ENCODE measurements around the gene PLCB3. TPM values are rescaled to one million over a fixed set of nuclear protein-coding genes. Genes with fewer than 3 reads are reported as not detected.

Gene PLCB3
- total RNA-seq, 1 donor from 2014 or later: 8.1 TPM

- ChIA-PET POLR2A (interaction anchor here (0.6 to 9.3 kb wide), 13 partner anchors 9 to 176 kb away, joined by 3 to 191 read pairs (median 27); partner anchors contain the start of genes BAD, CATSPERZ, DNAJC4 and ESRRA), CTCF (interaction anchor here (1.0 to 6.1 kb wide), 8 partner anchors 17 to 95 kb away, joined by 3 to 147 read pairs (median 9); partner anchors contain the start of genes CATSPERZ, ESRRA, NUDT22 and PPP1R14B)
- Mint-ChIP-seq H3K27ac (peak overlapping the region; percentile 92), H3K4me1 (peaks cover 60% of the 10 kb centered on the region), H3K27me3 (no peaks in the 10 kb centered on the region), H3K9me3 (no peaks in the 10 kb centered on the region), H3K36me3 (ENCODE audit: low read depth) (peaks cover 56% of the 10 kb centered on the region), H3K4me3 (peak overlapping the region; percentile 90)
- DNase-seq: no peak
- ATAC-seq (ENCODE audit: low read depth): no peak
- intact Hi-C loops (cut with micrococcal nuclease): no loop called here
- TF ChIP-seq CTCF (IDR thresholded peaks at IDR 0.05): no peak
Measured at GRCh38 chr11:64208086-64208795, 43.1 kb upstream of the PLCB3 start.

- ATAC-seq (ENCODE audit: low read depth) (no peak), DNase-seq (no peak)
- no peak for TF ChIP-seq CTCF (IDR thresholded peaks at IDR 0.05)
- Mint-ChIP-seq H3K27me3 (no peaks in the 10 kb centered on the region), H3K36me3 (ENCODE audit: low read depth) (peaks cover 53% of the 10 kb centered on the region), H3K4me3 (peak overlapping the region; percentile 67), H3K27ac (peak overlapping the region; percentile 70), H3K4me1 (peaks cover 64% of the 10 kb centered on the region), H3K9me3 (no peaks in the 10 kb centered on the region)
- CTCF ChIA-PET: interaction anchor here (5.3 kb wide), 1 partner anchor 16 kb away, joined by 34 read pairs; the partner anchor contains the start of genes NUDT22 and TRPT1
- POLR2A ChIA-PET: interaction anchor here (2.9 to 9.3 kb wide), 5 partner anchors 19 to 95 kb away, joined by 12 to 191 read pairs (median 81); partner anchors contain the start of genes CATSPERZ, DNAJC4, ESRRA and FKBP2
- intact Hi-C loops (cut with micrococcal nuclease): no loop called here
Measured at GRCh38 chr11:64208796-64209562, 42.4 kb upstream of the PLCB3 start.

- no peak for TF ChIP-seq CTCF (IDR thresholded peaks at IDR 0.05)
- Mint-ChIP-seq H3K9me3 (no peaks in the 10 kb centered on the region), H3K36me3 (ENCODE audit: low read depth) (peaks cover 50% of the 10 kb centered on the region), H3K27me3 (no peaks in the 10 kb centered on the region), H3K4me1 (peaks cover 63% of the 10 kb centered on the region), H3K4me3 (no peak overlapping the region), H3K27ac (peak overlapping the region; percentile 9)
- CTCF ChIA-PET: no interaction called here
- no peak for DNase-seq
- POLR2A ChIA-PET: interaction anchor here (1.4 to 9.3 kb wide), 2 partner anchors 18 to 108 kb away, joined by 3 to 191 read pairs; partner anchors contain the start of genes DNAJC4, NUDT22, PRDX5 and TRMT112
- intact Hi-C loops (cut with micrococcal nuclease): no loop called here
- no peak for ATAC-seq (ENCODE audit: low read depth)
Measured at GRCh38 chr11:64209563-64209843, 41.8 kb upstream of the PLCB3 start.

- Mint-ChIP-seq H3K27me3 (no peaks in the 10 kb centered on the region), H3K9me3 (no peaks in the 10 kb centered on the region), H3K36me3 (ENCODE audit: low read depth) (peaks cover 56% of the 10 kb centered on the region), H3K27ac (no peak overlapping the region), H3K4me1 (peaks cover 63% of the 10 kb centered on the region), H3K4me3 (no peak overlapping the region)
- ChIA-PET CTCF (no interaction called here), POLR2A (interaction anchor here (0.6 to 9.3 kb wide), 3 partner anchors 17 to 1209 kb away, joined by 3 to 191 read pairs (median 5); partner anchors contain the start of genes DNAJC4, NUDT22, PRDX5 and TRMT112)
- no peak for DNase-seq
- no peak for ATAC-seq (ENCODE audit: low read depth)
- TF ChIP-seq CTCF (IDR thresholded peaks at IDR 0.05): no peak
- intact Hi-C loops (cut with micrococcal nuclease): no loop called here
Measured at GRCh38 chr11:64210301-64211020, 40.9 kb upstream of the PLCB3 start.
